Activated CD4-positive, alpha-beta T cell treated with anti-CD3 and anti-CD28 coated beads for 24 hours (primary cell): ENCODE measurements around the gene GUK1.

Source experiments
- DNase-seq, 2 donors: peaks; one replicate each; pipeline ENCODE4 v3.0.0-alpha.2; 2020; ENCODE audit warnings: low read depth in 2 of 2

Gene GUK1

GRCh38 chr1:228131766-228132165 lies 8.3 kb upstream of the GUK1 start:
- DNase-seq, result no peak

GRCh38 chr1:228134591-228134990 lies 5.5 kb upstream of the GUK1 start:
- DNase-seq, result no peak

DNA sequence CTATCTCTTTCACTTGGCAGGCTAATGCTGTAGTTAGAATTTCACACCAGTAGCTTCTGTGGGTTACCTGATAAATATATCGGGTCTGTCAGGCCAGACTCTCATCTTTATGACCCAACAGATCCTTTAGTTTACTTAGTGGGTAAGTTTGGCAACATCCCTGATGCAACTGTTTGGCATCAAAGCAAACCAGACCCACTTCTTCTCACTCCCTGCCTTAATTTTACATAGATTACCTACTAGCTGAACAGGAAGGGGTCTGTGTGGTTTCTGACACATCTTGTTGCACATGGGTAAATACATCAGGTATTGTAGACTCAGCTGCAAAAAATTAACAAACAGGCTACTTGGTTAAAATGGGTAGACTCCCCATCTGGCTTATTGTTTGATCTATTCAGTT lies 3.2 kb upstream of the GUK1 start:
- DNase-seq, result no peak

DNA sequence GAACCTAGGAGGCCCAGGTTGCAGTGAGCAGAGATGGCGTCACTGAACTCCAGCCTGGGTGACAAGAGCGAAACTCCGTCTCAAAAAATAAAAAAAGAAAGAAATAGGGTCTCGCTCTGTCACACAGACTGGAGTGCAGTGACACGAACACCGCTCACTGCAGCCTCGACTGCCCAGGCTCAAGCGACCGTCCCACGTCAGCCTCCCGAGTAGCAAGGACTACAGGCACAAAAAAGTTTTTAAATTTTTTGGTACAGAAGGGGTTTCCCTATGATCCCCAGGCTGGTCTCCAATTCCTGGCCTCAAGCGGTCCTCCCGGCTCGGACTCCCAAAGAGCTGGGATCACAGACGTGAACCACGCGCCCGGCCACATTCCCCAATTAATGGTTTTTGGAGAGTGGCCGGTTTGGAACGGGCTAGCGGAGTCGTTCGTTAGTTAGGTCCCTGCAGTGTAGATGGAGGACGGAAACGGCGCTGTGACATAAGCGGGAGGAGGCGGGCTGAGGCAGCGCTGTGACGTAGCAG lies 611 bp upstream of the GUK1 start:
- DNase-seq, result no peak

GRCh38 chr1:228140724-228141225 lies 696 bp downstream of the GUK1 start:
- DNase-seq, result no peak

DNA sequence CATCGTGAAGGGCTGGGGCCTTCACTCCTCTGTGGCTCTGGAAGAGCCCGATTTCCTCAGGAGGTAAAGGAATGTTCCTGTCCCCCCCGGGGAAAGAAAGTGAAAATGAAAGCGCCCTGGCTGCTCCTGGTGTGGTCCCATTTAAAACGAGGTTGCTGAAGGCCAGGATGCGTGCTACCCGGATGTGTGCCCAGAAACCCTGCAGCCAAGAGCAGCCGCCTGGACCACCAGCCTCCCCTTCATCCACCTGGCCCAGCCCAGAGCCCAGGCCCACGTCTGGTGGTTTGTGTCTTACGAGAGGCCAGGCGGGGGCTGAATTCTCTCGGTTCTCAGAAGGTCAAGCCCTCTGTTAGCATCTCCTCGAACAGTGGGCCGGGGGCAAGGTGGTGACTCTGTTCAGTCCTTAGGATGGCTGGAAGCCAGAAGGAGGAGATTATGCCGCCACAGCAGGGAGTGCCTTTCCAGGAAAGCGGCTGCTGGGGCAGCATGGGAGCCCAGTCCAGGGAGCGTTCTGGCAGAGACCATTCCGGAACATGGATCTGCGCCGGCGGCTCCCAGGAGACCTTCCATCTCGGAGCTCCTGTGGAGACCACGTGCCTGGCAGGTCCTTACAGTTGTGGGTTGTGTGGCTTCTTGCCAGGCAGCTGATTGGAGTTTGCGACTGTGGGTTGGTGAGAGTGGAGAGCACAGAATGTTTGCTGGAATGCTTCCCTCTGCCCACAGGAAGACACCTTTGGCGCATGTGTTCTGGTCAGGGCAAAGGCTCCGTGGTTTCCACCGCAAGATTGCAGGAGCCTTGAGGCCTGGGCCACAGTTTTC lies 1.4 kb downstream of the GUK1 start:
- DNase-seq, result no peak

DNA sequence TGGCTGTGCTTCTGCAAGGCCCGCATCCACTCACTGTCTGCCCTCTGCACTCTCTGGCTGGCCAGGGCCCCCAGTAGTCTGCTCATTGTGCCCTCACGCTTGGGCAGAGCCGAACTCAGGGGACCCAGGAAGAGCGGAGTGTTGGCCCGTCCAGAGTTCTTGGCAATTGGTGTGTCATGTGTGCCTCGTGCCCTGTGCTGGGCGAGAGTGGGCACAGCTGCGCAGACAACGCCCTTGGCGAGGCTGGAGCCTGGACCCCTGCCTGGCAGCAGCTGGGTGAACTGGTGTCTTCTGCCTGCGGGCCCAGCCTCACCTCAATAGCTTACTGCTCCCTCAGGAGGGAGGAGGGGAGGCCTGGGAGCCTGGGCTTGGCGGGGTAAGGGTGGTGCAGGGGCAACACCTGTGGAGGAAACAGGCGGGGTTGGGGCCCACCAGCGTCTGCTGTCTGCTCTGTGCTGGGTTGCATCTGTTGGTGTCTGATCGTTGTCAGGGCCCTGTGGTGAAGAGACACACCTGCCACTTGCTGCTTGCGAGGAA lies 2.1 kb downstream of the GUK1 start:
- DNase-seq, result no peak

GRCh38 chr1:228142701-228143136 lies 2.6 kb downstream of the GUK1 start:
- DNase-seq, result no peak

- DNase-seq, result no peak
Observed at GRCh38 chr1:228143480-228144192, 3.6 kb downstream of the GUK1 start.

GRCh38 chr1:228144193-228144992 lies 4.3 kb downstream of the GUK1 start:
- no peak for DNase-seq

- no peak for DNase-seq
Observed at GRCh38 chr1:228144993-228145343, 4.9 kb downstream of the GUK1 start.

DNA sequence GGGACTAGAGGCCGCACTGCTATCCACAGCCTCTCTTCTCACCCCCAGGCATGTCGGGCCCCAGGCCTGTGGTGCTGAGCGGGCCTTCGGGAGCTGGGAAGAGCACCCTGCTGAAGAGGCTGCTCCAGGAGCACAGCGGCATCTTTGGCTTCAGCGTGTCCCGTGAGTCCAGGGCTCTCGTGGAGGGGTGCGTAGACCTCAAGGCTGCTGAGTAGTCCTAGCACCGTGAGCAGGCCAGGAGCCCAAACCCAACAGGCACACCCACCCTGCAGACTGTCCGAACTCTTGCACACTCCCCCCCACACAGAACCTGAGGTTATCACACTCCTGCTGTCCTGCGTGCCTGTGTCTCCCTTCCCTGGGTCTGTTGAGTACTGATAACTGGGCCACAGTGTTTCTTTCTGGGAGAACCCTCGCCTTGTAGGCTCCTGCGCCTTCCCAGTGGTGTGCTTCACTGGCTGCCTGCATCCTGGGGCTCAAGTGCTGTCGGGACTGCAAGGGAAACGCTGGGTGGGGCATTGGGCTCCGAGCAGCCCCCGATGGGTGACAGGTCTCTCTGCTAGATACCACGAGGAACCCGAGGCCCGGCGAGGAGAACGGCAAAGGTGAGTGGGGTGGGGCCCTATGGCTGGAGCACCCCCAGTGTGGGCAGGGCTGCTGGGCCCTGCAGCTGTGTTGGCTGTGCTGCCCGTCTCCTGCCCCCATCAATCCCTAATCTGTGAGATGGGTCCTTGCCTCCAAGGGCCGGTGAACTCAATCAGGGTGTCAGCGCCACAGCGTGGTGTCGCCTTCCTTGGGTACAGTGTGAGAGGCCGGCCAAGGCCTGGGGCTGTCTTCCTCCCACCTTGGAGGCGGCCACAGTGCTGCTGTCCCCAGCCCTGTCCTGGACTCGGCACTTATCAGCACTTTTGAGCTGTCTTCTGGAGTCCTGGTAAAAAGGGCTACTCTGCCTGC lies 5.7 kb downstream of the GUK1 start:
- no peak for DNase-seq

DNA sequence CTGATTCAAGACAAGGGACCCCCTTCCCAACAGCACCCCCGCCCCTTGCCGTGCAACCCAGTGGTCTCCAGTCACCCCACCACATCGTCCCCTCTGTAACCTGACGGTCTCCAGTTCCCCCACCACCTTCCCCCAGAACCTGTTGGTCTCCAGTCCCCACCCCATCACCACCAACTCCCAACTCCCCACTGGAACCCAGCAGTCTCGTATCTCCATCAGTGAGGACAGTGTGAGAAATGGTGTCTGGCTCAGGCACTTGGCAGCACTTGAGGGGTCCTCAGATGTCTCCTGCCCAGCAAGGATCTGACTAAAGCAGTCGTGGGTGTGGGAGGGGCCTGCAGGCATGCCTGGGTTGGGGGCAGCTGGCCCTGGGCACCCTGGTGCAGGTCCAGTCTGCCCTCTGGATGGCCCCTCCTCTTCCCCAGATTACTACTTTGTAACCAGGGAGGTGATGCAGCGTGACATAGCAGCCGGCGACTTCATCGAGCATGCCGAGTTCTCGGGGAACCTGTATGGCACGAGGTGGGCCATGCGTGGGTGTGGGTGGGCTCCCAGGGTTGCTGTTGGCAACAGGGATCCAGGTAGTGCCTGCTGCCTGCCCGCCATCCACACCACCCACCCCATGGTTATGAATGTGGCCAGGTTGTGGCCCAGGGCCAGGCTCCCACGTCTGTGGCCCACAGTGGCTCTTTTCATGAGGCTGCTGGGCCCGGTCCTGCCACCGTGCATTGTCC lies 6.5 kb downstream of the GUK1 start:
- DNase-seq, result no peak

DNA sequence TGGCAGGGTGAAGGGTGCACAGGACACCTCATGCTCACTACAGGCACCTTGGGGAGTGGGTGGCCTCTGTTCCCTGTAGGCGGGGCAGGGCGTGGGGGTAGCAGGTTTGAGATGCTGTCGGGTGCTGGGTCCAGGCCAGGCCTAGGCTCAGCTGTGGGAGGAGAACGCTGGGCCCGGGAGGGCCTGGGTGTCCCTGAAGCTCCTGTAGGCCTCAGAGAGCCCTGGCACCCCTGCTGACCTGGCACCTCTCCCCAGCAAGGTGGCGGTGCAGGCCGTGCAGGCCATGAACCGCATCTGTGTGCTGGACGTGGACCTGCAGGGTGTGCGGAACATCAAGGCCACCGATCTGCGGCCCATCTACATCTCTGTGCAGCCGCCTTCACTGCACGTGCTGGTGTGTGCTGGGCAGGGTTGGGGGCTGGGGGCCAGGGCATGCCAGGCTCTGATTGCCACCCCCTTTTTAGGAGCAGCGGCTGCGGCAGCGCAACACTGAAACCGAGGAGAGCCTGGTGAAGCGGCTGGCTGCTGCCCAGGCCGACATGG lies 7.1 kb downstream of the GUK1 start:
- DNase-seq, result no peak

GRCh38 chr1:228147768-228148167 lies 7.7 kb downstream of the GUK1 start:
- no peak for DNase-seq

DNA sequence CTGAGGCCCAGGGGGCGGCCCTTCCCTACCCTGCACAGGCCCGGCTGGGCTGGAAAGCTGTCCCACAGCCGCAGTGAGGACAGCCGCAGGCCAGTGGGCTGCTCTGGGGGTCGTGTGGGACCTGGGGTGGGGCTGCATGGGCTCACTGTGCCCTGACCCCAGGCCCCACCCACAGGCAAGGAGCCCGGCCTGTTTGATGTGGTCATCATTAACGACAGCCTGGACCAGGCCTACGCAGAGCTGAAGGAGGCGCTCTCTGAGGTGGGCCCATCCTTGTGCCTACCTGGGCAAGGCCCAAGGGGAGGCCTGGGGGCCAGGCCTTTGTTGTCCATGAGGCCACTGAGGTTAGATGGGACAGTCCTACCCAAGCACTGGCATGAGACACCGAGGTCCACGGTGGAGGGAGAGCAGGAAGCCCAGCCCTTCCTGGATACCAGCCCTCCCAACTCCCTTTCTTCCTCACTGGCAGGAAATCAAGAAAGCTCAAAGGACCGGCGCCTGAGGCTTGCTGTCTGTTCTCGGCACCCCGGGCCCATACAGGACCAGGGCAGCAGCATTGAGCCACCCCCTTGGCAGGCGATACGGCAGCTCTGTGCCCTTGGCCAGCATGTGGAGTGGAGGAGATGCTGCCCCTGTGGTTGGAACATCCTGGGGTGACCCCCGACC lies 8.2 kb downstream of the GUK1 start:
- no peak for DNase-seq

- DNase-seq, result no peak
Observed at GRCh38 chr1:228148935-228149405, 8.9 kb downstream of the GUK1 start.

DNA sequence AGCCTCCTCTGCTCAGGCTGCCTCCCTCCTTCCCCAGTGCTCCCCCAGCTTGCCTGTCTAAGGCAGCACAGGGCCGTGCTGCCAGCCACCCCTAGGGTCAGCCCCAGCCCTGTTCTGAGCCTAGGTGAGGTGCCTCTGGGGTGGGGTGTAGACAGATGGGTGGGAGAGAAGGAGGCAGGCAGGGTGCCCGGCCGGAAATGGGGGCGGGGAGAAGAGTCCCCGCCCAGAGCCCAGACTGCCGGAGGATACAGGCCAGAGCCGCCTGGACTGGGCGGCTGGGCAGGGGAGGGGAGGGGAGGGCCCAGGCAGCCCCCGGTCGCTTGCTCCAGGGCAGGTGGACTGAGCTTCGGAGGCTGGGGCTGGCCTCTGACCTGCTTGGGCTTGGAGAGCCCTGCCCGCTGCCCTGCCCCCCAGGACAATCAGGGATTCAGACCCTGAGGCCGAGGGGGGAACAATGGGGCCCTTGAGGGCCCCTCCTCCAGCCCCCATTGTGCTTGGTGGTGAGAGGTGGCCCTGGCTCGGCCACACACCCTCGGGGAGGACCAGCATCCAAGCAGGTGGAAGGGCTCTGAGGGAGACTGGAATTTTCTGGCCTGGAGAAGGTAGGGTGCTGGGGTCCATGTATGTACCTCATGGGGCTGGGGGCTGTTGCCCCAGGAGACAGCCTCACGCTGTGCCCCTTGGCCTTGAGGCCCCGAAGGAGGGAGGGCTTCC lies 9.5 kb downstream of the GUK1 start, which contains the start of gene GJC2:
GJC2 (plus strand) TSS at position 525 of the 714 bp plus-strand sequence. CDS start 7,829 bp downstream, outside the sequence.
- DNase-seq, result no peak
